HEK293T (cell line): ENCODE measurements around the gene NME9.

Experiments
- CTCF ChIA-PET: fragments of 350-600 bp; formaldehyde crosslinking; extraction: SDS; loops from one replicate; lab custom pipeline; 2021; ENCODE audit warnings: antibody characterized with exemption, inconsistent platforms; lab: Yijun Ruan, JAX
- POLR2A ChIA-PET: fragments of 350-600 bp; formaldehyde crosslinking; extraction: SDS; loops from one replicate; lab custom pipeline; 2020; ENCODE audit warnings: antibody characterized with exemption, inconsistent platforms; lab: Yijun Ruan, JAX
- DNase-seq: peaks from one replicate; pipeline ENCODE4 v3.0.0; 2012; ENCODE audit warnings: mixed read lengths; ENCODE audit errors: extremely low spot score
- ARNT ChIP-seq: fragments of 450-650 bp; IDR thresholded peaks from 2 replicates; pipeline ENCODE4 v1.6.1; 2017; ENCODE audit warnings: mild to moderate bottlenecking
- BHLHE40 ChIP-seq: fragments of 450-650 bp; IDR thresholded peaks from 2 replicates; pipeline ENCODE4 v1.6.1; 2016; ENCODE audit warnings: mild to moderate bottlenecking, moderate library complexity, borderline replicate concordance
- CTBP1 ChIP-seq: fragments of 450-650 bp; IDR thresholded peaks from 2 replicates; pipeline ENCODE4 v1.6.1; 2016; ENCODE audit warnings: borderline replicate concordance
- ELF4 ChIP-seq: fragments of 450-650 bp; IDR thresholded peaks from 2 replicates; pipeline ENCODE4 v1.6.1; 2017; ENCODE audit warnings: antibody characterized with exemption
- FOXA1 ChIP-seq: fragments of 450-650 bp; IDR thresholded peaks from 2 replicates; pipeline ENCODE4 v1.6.1; 2016; ENCODE audit warnings: mild to moderate bottlenecking
- FOXK2 ChIP-seq: fragments of 450-650 bp; IDR thresholded peaks from 2 replicates; pipeline ENCODE4 v1.6.1; 2016; ENCODE audit warnings: mild to moderate bottlenecking
- FOXM1 ChIP-seq: fragments of 450-650 bp; IDR thresholded peaks from 2 replicates; pipeline ENCODE4 v1.6.1; 2017; ENCODE audit warnings: mild to moderate bottlenecking, borderline replicate concordance
- HDGF ChIP-seq: fragments of 450-650 bp; IDR thresholded peaks from 2 replicates; pipeline ENCODE4 v1.6.1; 2017; ENCODE audit warnings: antibody characterized with exemption, borderline replicate concordance
- L3MBTL2 ChIP-seq: fragments of 450-650 bp; conservative IDR thresholded peaks from 2 replicates; pipeline ENCODE4 v1.6.1; 2016; ENCODE audit warnings: mild to moderate bottlenecking
- LEF1 ChIP-seq: fragments of 450-650 bp; IDR thresholded peaks from 2 replicates; pipeline ENCODE4 v1.6.1; 2017; ENCODE audit warnings: mild to moderate bottlenecking, borderline replicate concordance
- NFRKB ChIP-seq: fragments of 450-650 bp; IDR thresholded peaks from 2 replicates; pipeline ENCODE4 v1.6.1; 2016; ENCODE audit warnings: mild to moderate bottlenecking, moderate library complexity
- SP1 ChIP-seq: fragments of 450-650 bp; IDR thresholded peaks from 2 replicates; pipeline ENCODE4 v1.6.1; 2017
- SUZ12 ChIP-seq: fragments of 450-650 bp; IDR thresholded peaks from 2 replicates; pipeline ENCODE4 v1.6.1; 2016; ENCODE audit warnings: mild to moderate bottlenecking
- TARDBP ChIP-seq: fragments of 450-650 bp; IDR thresholded peaks from 2 replicates; pipeline ENCODE4 v1.6.1; 2016
- ZNF384 ChIP-seq: fragments of 450-650 bp; IDR thresholded peaks from 2 replicates; pipeline ENCODE4 v1.6.1; 2016
- TF ChIP-seq, protein P1 (sequence below): fragments of 450-650 bp; IDR thresholded peaks from 2 replicates; pipeline ENCODE4 v1.6.1; 2016

The NME9 gene

DNA sequence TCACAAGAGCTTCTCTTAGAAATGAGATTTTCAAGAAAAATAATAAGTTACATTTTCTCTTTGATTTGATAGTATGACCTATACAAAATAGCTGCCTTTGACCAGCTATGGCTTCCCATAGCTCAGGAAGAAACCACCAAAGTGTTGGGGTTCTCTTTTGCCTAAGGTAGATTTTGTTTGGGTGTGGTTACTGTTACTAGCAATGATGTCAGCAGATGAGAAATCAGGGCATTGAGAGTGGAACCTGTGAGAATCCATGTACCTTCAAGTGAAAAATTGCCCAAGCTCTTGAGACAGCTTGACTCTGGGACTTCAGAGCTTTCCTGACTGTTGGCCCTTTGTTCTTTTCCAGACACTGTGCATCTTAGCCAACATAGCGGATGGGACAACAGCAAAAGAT, 45.6 kb downstream of the NME9 start:
- no peak for DNase-seq
- CTCF ChIA-PET: interaction anchor here (0.6 to 0.8 kb wide), 2 partner anchors 14 to 18 kb away, joined by 3 read pairs; no protein-coding TSS in a partner anchor
- POLR2A ChIA-PET: no interaction called here
- TF ChIP-seq FOXA1 (no peak), NFRKB (no peak)

DNA sequence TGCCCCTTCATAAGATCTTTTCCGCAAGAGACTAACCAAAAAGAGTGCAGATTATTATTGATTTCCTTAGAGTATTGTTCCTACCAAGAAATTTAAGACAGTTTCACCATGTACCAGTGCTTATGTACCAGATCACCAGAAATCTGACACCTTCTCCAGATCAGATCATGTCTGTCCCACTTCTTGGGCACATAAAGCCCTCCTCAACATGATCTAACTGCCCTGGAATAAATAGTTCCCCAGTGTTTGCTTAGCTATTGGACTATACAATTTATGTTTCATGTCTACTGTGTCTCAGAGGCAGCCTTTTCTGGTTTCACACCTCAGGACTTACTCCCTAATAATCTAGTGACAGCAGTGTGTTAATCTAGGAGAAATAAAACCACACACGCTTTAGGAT, 46.8 kb downstream of the NME9 start:
- ChIA-PET POLR2A (no interaction called here), CTCF (no interaction called here)
- TF ChIP-seq LEF1 (no peak), BHLHE40 (no peak), FOXM1 (no peak), NFRKB (no peak), ELF4 (no peak), FOXA1 (no peak), CTBP1 (no peak)
- TF ChIP-seq, protein P1, sequence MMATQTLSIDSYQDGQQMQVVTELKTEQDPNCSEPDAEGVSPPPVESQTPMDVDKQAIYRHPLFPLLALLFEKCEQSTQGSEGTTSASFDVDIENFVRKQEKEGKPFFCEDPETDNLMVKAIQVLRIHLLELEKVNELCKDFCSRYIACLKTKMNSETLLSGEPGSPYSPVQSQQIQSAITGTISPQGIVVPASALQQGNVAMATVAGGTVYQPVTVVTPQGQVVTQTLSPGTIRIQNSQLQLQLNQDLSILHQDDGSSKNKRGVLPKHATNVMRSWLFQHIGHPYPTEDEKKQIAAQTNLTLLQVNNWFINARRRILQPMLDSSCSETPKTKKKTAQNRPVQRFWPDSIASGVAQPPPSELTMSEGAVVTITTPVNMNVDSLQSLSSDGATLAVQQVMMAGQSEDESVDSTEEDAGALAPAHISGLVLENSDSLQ: no peak

DNA sequence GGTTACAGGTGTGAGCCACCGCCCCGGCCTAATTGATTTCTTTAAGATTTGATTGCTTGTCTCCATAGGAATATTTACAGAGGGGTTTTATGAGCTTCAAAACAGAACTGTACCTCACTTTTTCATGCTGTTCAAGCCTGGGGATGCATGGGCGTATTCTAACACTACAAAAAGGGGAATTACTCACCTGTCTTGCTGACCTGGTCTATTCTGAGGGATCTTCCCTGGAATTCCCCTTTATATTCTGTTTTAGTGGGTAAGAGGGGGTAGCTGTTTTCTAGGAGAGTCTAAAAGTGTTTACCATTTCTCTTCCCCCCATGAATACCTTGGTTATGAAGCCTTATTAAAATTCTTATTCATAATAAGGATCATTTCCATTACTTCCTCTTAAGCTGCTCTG, 48.1 kb downstream of the NME9 start:
- POLR2A ChIA-PET: no interaction called here
- TF ChIP-seq ELF4 (no peak), ARNT (no peak), SP1 (no peak), HDGF (no peak)
- TF ChIP-seq, protein P1: no peak
- CTCF ChIA-PET: interaction anchor here (0.6 kb wide), 1 partner anchor 85 kb away, joined by 3 read pairs; no protein-coding TSS in a partner anchor
- no peak for DNase-seq

More for the DNA sequence above, 46.8 kb downstream of the NME9 start:
- no peak for DNase-seq

- CTCF ChIA-PET: interaction anchor here (0.7 kb wide), 1 partner anchor 93 kb away, joined by 3 read pairs; no protein-coding TSS in a partner anchor
- TF ChIP-seq BHLHE40 (no peak), TARDBP (no peak), LEF1 (no peak), ZNF384 (no peak), ELF4 (no peak), HDGF (no peak), L3MBTL2 (no peak), FOXK2 (no peak), FOXA1 (no peak), SP1 (no peak)
- TF ChIP-seq, protein P1: no peak
- POLR2A ChIA-PET: no interaction called here
- no peak for DNase-seq
These were observed 58.4 kb downstream of the NME9 start for GRCh38 chr3:138271189-138271794.

- no peak for DNase-seq
- TF ChIP-seq HDGF: no peak
- TF ChIP-seq SUZ12: no peak
- TF ChIP-seq ZNF384: no peak
- no peak for TF ChIP-seq FOXK2
- no peak for TF ChIP-seq L3MBTL2
- ChIA-PET CTCF (interaction anchor here (0.6 kb wide), 1 partner anchor 15 kb away, joined by 3 read pairs; no protein-coding TSS in a partner anchor), POLR2A (no interaction called here)
These were observed 59.4 kb downstream of the NME9 start for GRCh38 chr3:138270245-138270644.

- CTCF ChIA-PET: no interaction called here
- POLR2A ChIA-PET: no interaction called here
- TF ChIP-seq L3MBTL2 (no peak), FOXK2 (no peak), FOXM1 (no peak), NFRKB (no peak), SUZ12 (no peak), CTBP1 (no peak), TARDBP (no peak), ZNF384 (no peak), BHLHE40 (no peak), SP1 (no peak), FOXA1 (no peak), ARNT (no peak)
- DNase-seq: no peak
These were observed 62.6 kb downstream of the NME9 start for GRCh38 chr3:138267083-138267482.

DNA sequence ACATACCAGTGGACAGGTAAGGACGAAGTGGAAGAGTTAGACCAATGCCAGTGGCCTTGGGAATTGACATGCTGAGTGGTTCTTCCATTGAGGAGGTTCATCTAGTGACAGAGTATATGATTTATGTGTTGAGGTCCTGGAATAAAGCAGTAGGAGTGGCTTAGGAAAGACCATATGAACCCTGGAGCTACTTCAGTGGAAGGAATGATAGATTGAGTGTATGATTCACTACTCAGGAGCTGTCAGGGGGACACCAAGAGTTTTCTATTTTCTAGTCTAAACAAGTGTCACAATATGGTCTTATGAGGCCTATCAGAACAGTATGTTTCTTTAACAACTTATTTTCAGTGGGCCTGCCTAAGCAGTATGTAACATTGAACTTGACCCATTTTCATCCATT, 63.9 kb downstream of the NME9 start:
- ChIA-PET CTCF (no interaction called here), POLR2A (no interaction called here)
- TF ChIP-seq ZNF384 (no peak), TARDBP (no peak), FOXM1 (no peak), L3MBTL2 (no peak), HDGF (no peak), CTBP1 (no peak), ARNT (no peak), FOXA1 (no peak), ELF4 (no peak), NFRKB (no peak), SP1 (no peak), LEF1 (no peak), FOXK2 (no peak), BHLHE40 (no peak), SUZ12 (no peak)
- TF ChIP-seq, protein P1: no peak
- no peak for DNase-seq
